PFSK-1 (cell line): ENCODE results near the gene BRD7.

Experiments
- FOXP2 ChIP-seq: optimal IDR thresholded peaks from 2 replicates; pipeline ENCODE3; 2011; ENCODE audit warnings: borderline replicate concordance, control low read depth, inconsistent platforms; ENCODE audit not compliant: insufficient read depth; ENCODE audit errors: extremely low read length, extremely low read depth
- POLR2AphosphoS5 ChIP-seq: IDR thresholded peaks from 2 replicates; pipeline ENCODE4 v1.6.1; 2012; ENCODE audit warnings: low read depth, mild to moderate bottlenecking, control low read depth, low read length, moderate library complexity
- SIN3A ChIP-seq: IDR thresholded peaks from 2 replicates; pipeline ENCODE4 v1.6.1; 2012; ENCODE audit warnings: mild to moderate bottlenecking, low read length, moderate library complexity, borderline replicate concordance; ENCODE audit not compliant: insufficient read depth
- TAF1 ChIP-seq: IDR thresholded peaks from 2 replicates; pipeline ENCODE4 v1.6.1; 2012; ENCODE audit warnings: low read length, control low read depth, borderline replicate concordance; ENCODE audit not compliant: insufficient read depth
- TF ChIP-seq, protein P1 (sequence below), 2 experiments: IDR thresholded peaks; 2 replicates each; pipeline versions ENCODE4 v1.6.1 to v1.8.0; 2011 to 2012; ENCODE audit warnings: low read depth in 2 of 2, low read length in 2 of 2, control low read depth in 1 of 2, inconsistent platforms in 1 of 2, mild to moderate bottlenecking in 1 of 2, moderate library complexity in 1 of 2; ENCODE audit not compliant: insufficient read depth in 1 of 2

The BRD7 gene

DNA sequence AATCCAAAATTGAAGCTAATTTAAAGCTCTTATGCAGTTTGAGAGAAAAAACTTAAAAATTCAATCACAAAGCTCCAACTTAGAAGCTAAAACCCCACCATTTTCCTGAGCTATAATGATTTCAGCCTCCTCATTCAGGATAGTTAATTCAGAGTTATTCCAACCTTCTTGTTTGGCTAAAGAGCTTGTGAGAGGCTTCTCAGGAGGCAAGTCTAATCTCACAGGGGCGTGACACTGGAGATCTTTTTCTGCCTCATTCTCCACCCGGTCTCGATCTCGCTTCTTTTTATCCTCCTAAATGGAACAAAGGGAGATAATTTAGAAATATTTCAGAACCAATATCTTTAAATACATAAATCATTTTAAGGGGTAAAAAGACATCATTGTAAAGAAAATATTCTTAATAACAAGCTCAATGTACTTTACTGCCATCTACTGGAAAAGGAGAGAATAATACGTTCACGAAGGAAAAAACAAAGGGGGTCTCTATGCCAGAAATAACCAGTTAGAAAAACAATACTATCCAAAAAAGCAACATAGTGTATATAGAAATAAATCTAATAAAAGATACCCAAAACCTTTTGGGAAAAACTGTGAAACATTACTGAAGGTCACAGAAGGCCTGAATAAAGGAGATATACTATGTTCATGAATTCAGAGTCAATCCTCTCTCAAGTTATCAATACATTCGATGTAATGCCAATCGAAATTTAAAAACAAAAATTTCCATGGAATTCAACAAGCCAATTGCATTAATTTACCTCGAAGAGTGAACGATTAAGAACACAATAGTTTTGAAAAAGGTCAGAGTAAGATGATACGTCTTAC, 13.9 kb downstream of the BRD7 start:
- no peak for TF ChIP-seq SIN3A
- TF ChIP-seq, protein P1, sequence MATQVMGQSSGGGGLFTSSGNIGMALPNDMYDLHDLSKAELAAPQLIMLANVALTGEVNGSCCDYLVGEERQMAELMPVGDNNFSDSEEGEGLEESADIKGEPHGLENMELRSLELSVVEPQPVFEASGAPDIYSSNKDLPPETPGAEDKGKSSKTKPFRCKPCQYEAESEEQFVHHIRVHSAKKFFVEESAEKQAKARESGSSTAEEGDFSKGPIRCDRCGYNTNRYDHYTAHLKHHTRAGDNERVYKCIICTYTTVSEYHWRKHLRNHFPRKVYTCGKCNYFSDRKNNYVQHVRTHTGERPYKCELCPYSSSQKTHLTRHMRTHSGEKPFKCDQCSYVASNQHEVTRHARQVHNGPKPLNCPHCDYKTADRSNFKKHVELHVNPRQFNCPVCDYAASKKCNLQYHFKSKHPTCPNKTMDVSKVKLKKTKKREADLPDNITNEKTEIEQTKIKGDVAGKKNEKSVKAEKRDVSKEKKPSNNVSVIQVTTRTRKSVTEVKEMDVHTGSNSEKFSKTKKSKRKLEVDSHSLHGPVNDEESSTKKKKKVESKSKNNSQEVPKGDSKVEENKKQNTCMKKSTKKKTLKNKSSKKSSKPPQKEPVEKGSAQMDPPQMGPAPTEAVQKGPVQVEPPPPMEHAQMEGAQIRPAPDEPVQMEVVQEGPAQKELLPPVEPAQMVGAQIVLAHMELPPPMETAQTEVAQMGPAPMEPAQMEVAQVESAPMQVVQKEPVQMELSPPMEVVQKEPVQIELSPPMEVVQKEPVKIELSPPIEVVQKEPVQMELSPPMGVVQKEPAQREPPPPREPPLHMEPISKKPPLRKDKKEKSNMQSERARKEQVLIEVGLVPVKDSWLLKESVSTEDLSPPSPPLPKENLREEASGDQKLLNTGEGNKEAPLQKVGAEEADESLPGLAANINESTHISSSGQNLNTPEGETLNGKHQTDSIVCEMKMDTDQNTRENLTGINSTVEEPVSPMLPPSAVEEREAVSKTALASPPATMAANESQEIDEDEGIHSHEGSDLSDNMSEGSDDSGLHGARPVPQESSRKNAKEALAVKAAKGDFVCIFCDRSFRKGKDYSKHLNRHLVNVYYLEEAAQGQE (IDR thresholded peaks at IDR 0.05; ENCODE audit: insufficient read depth in 1 of 2, low read depth in 2 of 2, low read length in 2 of 2) = no peak

DNA sequence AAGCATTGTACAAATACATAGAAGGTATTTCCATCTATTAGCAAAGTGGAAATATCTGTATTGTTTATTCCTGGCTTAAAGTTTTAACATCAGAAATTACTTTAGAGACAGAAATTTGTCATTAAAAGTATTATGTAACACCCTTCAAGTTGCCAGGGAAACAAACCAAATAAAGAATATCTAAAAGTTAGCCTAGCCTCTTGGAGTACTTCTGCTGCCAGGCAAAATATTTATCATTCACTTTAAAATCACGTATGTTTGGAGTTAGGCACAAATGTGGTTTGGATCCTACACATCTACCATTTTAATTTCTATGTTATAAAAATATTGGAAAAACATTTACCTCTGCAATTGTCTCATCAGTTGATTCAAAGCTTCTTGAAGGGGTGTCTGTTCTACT, 14.7 kb downstream of the BRD7 start:
- TF ChIP-seq, protein P1 (IDR thresholded peaks at IDR 0.05; ENCODE audit: insufficient read depth in 1 of 2, low read depth in 2 of 2, low read length in 2 of 2) = no peak
- TF ChIP-seq SIN3A = no peak
- no peak for TF ChIP-seq FOXP2

DNA sequence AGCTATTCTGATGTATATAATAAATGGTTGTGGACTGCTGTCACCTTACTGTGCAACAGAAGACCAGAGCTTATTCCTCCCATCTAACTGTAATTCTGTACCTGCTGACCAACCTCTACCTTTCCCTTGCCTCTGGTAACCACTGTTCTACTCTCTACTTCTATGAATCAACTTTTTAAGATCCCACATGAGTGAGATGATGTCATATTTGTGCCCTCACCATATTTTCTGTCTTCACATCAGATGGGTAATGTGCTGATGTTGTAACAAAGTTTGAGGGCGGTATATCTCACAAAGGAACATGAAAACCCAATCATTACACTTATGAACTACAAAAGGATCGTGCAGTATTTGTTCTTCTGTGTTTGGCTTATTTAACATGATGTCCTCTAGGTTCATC, 16.8 kb downstream of the BRD7 start:
- TF ChIP-seq, protein P1 (IDR thresholded peaks at IDR 0.05; ENCODE audit: insufficient read depth in 1 of 2, low read depth in 2 of 2, low read length in 2 of 2) = no peak
- TF ChIP-seq POLR2AphosphoS5 = no peak
- TF ChIP-seq SIN3A = no peak
- TF ChIP-seq TAF1 = no peak
- TF ChIP-seq FOXP2 = no peak

DNA sequence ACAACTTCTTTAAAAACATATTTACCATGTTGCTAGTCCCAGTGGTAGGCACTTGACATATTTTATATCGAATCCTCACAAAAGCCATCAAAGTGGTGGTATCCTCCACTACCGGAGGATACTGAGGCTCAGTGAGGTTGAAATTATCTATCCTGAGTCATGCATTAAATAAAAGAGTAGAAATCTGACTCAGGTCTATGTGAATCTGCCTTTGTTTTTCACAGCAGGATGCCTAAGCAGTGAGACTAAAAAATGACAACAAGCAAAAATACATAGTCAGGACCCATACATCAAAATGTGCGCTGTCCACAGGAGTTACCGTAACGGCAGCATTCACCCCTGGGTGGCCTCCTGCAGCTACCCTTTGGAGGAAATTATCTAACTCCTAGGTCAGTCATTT, 17.7 kb downstream of the BRD7 start:
- TF ChIP-seq TAF1 (no peak), SIN3A (no peak), FOXP2 (no peak), POLR2AphosphoS5 (no peak)
- TF ChIP-seq, protein P1 (IDR thresholded peaks at IDR 0.05; ENCODE audit: insufficient read depth in 1 of 2, low read depth in 2 of 2, low read length in 2 of 2) = no peak

DNA sequence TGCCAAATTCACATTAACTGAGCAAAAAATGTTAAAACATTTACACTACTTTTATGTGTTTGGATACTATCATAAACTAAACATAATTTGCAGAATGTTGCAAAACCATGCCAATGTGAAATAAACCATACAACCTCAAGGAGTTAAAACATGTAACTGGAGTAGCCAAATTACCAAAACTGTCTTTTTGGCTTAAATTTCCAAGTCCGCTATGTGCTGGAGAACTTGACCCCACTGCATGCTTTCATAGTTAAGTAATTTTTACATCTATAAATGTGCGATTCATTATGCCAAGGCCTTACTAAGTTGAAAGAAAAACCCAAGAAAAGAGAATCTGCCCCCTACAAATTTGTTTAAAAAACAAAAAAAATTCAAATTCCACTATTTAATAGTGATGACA, 28.2 kb downstream of the BRD7 start:
- no peak for TF ChIP-seq TAF1
- TF ChIP-seq, protein P1 (IDR thresholded peaks at IDR 0.05; ENCODE audit: insufficient read depth in 1 of 2, low read depth in 2 of 2, low read length in 2 of 2) = no peak
